Astrocyte of the spinal cord (primary cell): ENCODE data around the gene VCAM1.
A peak's percentile ranks its signal among the peaks of the same experiment; 100 is the strongest.

Experiments
- DNase-seq: peaks from one replicate; pipeline ENCODE4 v3.0.0; 2011; ENCODE audit warnings: low read depth, low spot score
- H3K4me3 ChIP-seq: 2 replicates; pipeline ENCODE4 v1.5.1; 2011; ENCODE audit warnings: low read depth, mild to moderate bottlenecking, low read length, moderate library complexity
- CTCF ChIP-seq: IDR thresholded peaks from 2 replicates; pipeline ENCODE4 v1.5.1; 2012; ENCODE audit warnings: low read depth, mild to moderate bottlenecking, low read length, inconsistent platforms
- in situ Hi-C: cut with HindIII; loops from 2 replicates; pipeline ENCODE4 v1.10.0; 2017; ENCODE audit warnings: low sequenced_read_pairs

The VCAM1 gene

GRCh38 chr1:100731758-100732157 is 12.2 kb downstream of the VCAM1 start:
- in situ Hi-C loops = no loop called here
- H3K4me3 ChIP-seq = no peak overlapping the region
- DNase-seq = no peak
- no peak for TF ChIP-seq CTCF

DNA sequence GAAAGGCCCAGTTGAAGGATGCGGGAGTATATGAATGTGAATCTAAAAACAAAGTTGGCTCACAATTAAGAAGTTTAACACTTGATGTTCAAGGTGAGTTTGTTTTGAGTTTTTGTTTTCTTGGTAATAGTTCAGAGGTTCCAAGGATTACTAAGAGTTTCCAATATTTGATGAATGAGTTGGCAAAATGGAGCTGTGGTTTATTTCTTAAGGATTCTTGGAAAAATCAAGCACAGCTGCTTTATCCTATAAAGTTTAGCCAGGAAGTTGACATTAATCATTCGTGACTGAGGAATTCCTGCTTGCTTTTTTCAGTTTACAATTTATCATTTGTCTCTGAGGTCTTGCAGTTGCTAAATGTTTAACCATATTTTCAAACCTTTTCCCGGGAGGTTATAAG is 15.1 kb downstream of the VCAM1 start:
- no peak overlapping the region for H3K4me3 ChIP-seq
- in situ Hi-C loops = no loop called here
- DNase-seq = peak; percentile 49
- TF ChIP-seq CTCF = no peak

GRCh38 chr1:100735244-100735643 is 15.7 kb downstream of the VCAM1 start:
- DNase-seq = no peak
- in situ Hi-C loops = no loop called here
- no peak overlapping the region for H3K4me3 ChIP-seq
- TF ChIP-seq CTCF = no peak

DNA sequence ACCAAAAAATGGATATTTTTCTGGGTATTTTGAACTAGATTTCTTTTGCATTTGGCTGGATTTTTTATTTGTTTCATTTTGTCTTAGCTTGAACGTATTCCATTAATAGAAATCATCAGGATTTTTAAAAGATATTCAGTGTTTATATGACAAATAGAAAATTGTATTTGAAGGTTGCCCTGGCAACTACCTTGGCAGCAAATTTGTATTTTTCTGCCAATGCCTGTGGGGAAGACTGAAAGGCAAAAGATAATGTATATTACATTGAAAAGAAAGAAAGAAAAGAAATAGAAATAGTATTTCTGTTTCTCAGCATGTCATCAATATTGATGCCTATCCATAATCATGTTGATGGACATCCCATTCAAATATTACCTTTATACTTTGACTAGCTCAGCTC is 16.8 kb downstream of the VCAM1 start:
- in situ Hi-C loops = no loop called here
- no peak for TF ChIP-seq CTCF
- DNase-seq = peak; percentile 48
- H3K4me3 ChIP-seq = no peak overlapping the region

DNA sequence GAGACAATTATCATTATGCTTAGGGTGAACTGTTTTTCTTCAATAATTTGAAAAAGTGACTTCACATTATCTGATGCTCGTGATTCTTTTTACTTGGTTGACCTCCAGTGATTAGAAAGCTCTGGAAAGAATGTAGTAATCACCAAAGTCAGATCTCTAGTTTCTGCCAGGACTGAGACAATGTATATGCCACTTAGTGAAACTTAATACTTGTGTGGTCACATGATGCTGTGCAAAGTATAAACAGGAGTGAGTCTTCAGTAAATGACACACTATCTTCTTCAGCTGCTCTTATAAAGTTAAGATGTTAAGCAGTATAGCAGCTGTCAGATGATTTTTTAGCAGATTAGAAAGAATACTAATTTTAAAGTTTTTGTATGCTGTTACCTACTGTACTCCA is 17.2 kb downstream of the VCAM1 start:
- in situ Hi-C loops = no loop called here
- H3K4me3 ChIP-seq = no peak overlapping the region
- peak; percentile 42 for DNase-seq
- TF ChIP-seq CTCF = no peak

DNA sequence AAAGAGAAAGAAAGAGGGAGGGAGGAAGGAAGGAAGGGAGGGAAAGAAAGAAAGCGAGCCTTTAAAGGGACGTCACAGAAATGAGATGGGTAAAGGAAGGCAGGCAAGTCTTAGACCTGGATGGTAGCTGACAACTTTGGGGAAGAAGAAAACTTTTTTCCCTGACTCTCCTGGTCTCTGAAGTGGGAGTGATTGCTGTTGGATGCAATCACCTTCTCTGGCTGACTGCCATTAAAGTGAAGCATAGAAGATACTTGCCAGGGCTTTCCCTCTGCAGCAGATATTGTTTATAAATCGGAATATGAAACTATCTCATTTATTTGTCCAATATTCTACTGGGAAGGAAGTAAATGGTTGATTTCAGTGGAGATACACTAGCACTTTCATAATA is 27.0 kb downstream of the VCAM1 start:
- TF ChIP-seq CTCF = no peak
- no peak for DNase-seq
- no peak overlapping the region for H3K4me3 ChIP-seq
- in situ Hi-C loops = no loop called here

GRCh38 chr1:100747771-100748170 is 28.2 kb downstream of the VCAM1 start:
- no peak for DNase-seq
- no peak overlapping the region for H3K4me3 ChIP-seq
- in situ Hi-C loops = no loop called here
- TF ChIP-seq CTCF = no peak
